GM10847 (cell line): ENCODE data around the gene GPR17.

Experiments
- POLR2A ChIP-seq: IDR thresholded peaks from 2 replicates; pipeline ENCODE4 v1.6.1; 2011; ENCODE audit not compliant: insufficient read length; ENCODE audit errors: extremely low read depth

The GPR17 gene

GRCh38 chr2:127650041-127650784 is 4.3 kb downstream of the GPR17 start:
- no peak for TF ChIP-seq POLR2A

GRCh38 chr2:127650785-127651380 is 4.9 kb downstream of the GPR17 start:
- no peak for TF ChIP-seq POLR2A

- no peak for TF ChIP-seq POLR2A
Observed at GRCh38 chr2:127651381-127651809, 5.4 kb downstream of the GPR17 start.

GRCh38 chr2:127651971-127652550 is 6.1 kb downstream of the GPR17 start:
- TF ChIP-seq POLR2A: no peak

- no peak for TF ChIP-seq POLR2A
Observed at GRCh38 chr2:127652786-127653357, 6.9 kb downstream of the GPR17 start.

- TF ChIP-seq POLR2A: no peak
Observed at GRCh38 chr2:127653421-127654083, 7.6 kb downstream of the GPR17 start.

- TF ChIP-seq POLR2A: no peak
Observed at GRCh38 chr2:127654084-127654837, 8.3 kb downstream of the GPR17 start.

GRCh38 chr2:127654838-127655175 is 8.9 kb downstream of the GPR17 start:
- no peak for TF ChIP-seq POLR2A

- TF ChIP-seq POLR2A: no peak
Observed at GRCh38 chr2:127655209-127656073, 9.5 kb downstream of the GPR17 start.

- no peak for TF ChIP-seq POLR2A
Observed at GRCh38 chr2:127656569-127657231, 10.7 kb downstream of the GPR17 start.

- no peak for TF ChIP-seq POLR2A
Observed at GRCh38 chr2:127657232-127657595, 11.3 kb downstream of the GPR17 start.

- TF ChIP-seq POLR2A: no peak
Observed at GRCh38 chr2:127658146-127658545, 12.2 kb downstream of the GPR17 start.

GRCh38 chr2:127658641-127659407 is 12.9 kb downstream of the GPR17 start:
- no peak for TF ChIP-seq POLR2A
